ENCODE measurements around the gene BSN.
"Not testable (repeated sequence)": the region's sequence is repeated elsewhere in the genome, so short reads cannot be mapped to it uniquely, and the experiment has no call there.

Gene BSN

DNA sequence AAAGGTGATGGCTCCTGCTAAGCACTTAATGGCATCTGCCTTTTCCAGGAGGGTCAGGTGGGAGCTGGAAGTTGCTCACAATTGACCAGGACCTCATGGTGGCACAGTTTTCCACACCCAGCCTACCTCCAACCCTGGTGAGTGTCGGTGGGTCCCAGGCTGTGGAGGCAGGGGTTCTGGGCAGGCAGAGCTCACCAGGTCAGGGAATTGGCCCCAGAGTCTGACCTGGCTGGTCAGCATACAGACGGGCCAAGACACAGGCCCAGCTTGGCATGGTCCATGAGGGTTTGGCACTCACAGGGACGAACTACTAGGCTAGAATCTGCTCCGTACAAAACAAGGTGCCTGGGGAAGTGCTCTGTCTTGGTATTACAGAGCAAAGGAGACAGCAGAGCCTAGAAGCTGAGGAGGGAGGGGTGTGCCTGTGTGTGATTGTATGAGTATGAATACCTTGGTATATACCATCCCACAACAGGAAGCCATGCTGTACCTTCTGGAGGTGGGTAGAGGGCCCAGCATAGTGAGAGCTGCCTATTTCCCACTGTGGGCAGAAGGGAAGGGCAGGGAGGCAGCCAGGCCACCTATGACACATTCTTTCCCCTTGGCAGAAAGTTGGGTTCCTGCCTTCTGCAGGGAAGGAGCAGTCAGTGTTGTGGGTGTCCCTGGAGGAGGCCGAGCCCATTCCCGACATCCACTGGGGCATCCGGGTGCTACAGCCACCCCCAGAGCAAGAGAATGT, 126.4 kb downstream of the BSN start:
- DNase-seq: no peak

DNA sequence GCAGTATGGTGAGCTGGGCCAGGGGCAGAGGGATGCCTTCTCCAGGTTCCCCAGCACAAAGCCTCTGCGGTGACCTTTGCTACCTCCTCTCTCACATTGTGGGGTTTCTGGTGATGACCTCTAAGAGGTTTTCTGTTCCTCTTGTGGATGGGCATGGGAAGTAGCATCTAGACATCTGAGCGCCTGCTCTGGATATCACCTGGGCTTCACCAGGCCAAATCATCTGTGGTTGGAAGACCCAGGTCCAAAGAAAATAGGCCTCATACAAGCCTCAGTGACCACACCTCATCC, 126.9 kb downstream of the BSN start:
- no peak for DNase-seq

GRCh38 chr3:49681543-49681942, 127.3 kb downstream of the BSN start:
- no peak for DNase-seq

GRCh38 chr3:49683162-49683561, 128.9 kb downstream of the BSN start:
- DNase-seq: no peak

DNA sequence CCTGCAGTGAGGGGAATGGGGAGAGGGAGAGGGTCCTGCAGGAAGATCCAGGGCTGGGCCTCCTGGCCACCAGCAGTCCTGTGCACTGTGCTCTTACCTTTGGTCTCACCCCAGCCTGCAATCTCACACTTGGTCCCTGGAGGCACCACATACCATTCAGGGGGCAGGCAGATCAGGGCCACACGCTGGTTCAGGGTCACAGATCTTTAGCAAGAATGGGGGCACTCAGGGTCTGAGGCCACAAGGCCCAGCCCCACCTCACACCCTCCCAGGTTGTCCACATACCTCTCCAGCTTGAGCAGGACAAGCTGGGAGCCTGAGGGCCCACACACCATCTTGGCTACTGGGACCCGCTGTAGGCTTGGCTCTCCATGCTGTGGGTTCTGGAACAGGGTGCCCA, 130.2 kb downstream of the BSN start:
- DNase-seq: not testable (repeated sequence)

DNA sequence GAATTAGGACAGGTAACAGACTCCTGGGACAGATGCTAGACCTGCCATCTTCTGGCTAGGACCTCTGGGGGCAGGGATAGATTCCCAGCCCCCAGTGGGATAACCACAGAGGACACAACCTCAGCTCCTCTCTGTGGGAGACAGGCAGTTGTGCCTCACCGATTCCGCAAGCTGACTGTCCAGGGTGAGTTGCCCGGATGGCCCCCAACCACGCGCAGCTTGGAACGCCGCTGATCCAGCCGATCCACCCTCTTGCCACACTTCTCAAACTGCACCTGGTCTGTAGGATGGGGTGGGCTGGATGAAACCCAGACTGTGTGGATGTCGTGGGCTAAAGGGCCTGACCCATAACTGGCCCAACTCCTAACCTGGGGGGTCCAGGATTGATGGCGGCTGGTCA, 130.8 kb downstream of the BSN start:
- DNase-seq: not testable (repeated sequence)

- DNase-seq: not testable (repeated sequence)
These were observed 131.6 kb downstream of the BSN start for GRCh38 chr3:49685846-49686245.

GRCh38 chr3:49686346-49686745, 132.1 kb downstream of the BSN start:
- not testable (repeated sequence) for DNase-seq

DNA sequence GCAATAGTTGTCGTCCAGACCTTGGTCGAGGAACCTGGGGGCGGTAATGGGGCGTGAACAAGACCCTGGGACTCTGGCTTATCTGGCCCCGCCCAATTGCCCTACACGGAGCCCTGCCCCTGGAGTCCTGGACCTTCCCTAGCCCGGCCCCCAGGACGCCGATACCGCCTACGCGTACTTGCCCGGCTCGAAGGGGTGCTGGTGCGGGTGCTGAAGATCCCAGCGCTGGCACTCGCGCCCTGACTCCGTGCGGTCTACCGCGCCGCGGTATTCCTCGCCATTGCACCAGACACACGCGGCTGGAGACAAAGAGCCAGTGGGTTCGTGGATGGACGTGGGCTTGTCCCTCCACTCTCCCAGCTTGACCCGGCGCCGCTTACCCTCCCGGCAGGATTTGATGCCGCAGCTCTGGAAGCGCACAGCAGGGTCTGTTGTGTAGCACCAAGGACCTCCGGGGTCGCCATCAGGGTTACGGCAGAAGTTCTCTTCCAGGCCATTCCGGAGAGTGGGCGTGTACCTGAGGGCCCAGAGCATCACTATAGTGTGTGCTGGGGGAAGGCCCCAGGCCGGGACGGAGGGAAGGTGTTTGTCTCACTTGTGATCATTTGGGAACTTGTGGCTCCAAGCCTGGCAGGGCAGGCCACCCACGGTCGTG, 132.6 kb downstream of the BSN start:
- not testable (repeated sequence) for DNase-seq

DNA sequence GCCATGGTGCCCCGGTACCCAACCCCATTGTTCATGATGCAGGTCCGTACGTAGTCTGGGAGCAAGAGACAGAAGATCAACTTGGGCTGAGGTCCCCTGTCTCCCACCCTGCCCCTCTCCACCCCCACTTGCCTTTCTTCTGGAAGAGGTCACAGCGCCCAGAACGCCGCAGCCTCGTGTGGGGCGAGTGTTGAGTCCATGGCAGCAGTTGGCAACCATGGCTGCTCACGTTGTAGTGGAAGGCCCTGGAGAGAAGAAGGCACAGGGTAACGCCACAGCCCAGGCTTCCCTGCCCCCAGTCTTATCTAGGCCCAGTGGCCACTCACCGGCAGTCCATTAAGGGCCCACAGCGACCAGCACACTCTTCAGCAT, 133.1 kb downstream of the BSN start:
- not testable (repeated sequence) for DNase-seq

GRCh38 chr3:49688338-49689045, 134.2 kb downstream of the BSN start:
- not testable (repeated sequence) for DNase-seq

DNA sequence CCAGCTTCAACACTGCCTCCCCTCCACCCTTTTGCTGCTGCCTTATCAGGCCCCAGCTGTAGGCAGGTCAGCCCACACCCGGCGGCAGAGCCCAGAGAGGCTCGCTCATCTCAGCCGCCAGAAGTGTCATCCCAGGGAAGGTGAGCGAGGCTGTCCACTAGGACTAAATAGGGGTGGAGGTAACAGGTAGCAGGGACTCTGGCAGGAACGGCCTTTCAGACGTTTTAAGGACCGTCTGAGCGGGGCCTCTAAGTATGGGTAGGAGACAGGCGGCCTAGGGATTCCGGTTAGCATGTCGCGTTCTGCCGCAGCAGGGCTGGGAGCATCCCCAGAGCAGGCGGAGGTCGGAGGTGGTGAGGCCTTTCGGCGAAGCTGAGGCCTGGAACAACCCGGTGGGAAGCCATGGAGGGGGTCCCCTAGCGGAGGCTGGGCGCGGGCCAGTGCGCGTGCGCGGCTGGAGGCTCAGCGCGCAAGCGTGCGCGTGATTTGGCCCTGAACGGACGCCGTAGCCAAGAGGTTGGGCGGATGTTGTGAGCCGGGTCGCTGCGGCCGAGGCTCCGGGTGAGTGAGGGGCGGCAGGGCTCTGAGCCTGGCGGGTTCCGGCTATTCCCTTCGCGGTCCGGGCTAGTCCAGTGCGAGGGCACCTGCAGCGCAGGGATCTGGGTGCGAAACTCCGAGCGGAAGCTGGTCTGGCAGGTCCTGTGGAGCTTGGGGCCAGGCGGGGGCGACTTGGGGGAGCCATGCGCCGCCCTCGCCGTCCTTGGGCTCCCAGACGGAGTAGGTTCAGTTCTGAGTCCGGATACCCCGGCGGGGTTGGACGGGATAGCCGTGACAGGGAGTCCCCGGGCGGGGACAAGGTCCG, 135.0 kb downstream of the BSN start, which contains the start of the genes MST1 and RNF123:
TSS of gene MST1 (minus strand) at position 429 of the 862 bp plus-strand sequence. CDS start 783 bp downstream, outside the sequence.
TSS of gene RNF123 (plus strand) at position 512 of the 862 bp plus-strand sequence. CDS start 1,609 bp downstream, outside the sequence.
- DNase-seq: no peak

DNA sequence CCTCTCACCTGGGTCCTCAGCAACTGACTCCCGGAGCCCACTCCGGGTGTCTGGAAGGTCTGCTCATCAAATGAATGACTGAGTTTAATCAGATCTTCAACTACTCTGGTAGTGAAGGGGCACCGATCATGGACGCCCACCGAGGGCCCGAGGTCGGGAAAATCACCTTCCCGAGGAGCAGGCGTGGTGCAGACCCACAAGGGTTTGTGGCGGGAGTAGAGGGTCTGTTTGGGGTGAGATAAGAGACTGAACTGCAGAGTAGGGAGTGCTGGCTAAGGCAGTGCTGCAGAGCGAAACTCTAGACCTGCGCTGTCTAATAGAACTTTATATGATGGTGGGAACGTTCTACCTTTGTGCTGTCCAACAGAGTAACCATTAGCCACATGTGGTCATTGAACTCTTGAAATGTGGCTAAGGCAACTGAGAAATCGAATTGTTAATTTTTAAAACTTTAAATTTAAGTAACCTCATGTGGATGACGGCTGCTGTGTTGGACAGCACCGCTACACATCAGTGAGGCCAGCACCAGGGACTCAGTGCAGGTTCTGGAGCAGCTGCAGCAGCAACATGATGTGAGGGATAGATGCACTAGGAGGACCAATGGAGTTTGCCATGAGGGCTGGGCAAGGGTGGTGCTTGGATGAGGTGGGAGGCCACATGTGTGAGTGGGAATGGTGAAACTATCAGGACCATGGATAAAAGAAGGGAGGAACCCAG, 135.8 kb downstream of the BSN start:
- not testable (repeated sequence) for DNase-seq

- not testable (repeated sequence) for DNase-seq
These were observed 136.6 kb downstream of the BSN start for GRCh38 chr3:49690856-49691255.

DNA sequence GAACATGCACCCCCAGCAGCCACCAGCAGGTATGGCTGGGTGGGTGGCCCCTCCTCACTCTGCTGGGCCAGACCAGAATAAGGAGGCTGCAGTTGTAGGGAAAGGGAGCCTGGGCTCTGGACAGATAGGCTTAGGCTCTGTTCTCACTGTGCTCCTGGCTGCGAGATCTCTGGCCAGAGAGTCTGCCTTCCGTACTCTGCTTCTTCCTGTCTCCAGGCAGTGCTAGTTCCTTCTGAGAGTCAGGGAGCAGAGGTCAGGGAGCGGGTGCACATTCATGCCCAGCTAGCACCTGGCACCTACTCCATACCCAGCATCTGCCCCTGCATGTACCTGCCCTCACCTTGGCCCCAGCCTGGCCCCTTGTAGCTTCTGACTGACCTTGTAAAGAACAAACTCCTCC, 137.2 kb downstream of the BSN start:
- not testable (repeated sequence) for DNase-seq

DNA sequence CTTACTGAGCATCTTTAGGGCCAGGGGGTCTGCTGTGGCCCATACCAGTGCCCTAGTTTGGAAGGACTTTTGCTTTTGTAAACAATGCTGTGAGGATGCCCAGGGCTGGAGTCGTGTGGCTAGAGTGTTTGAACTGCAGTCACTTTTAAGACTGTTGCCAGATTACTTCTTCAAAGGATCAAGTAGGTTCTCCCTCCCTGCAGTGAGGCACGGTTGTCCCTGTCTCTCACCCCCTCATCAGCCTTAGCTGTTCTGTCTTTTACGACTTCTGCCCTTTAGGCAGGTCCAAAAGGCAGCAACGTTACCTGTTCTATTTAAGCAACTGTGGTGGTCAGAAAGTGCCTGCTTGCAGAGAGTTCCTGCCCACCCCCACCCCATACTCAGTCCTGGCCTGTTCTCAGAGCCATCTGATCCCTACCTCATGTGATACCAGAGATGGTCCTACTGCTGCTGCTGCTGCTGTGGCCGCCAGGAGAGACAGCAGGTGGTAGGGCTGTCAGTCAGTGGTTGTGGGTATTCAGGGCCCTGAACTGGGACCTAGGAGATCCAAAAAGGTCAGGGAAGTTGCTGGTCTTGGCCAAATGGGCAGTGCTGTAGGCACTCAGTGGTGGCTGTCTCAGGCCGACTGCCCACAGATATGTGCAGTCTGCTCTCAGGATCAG, 140.3 kb downstream of the BSN start:
- DNase-seq: not testable (repeated sequence)

DNA sequence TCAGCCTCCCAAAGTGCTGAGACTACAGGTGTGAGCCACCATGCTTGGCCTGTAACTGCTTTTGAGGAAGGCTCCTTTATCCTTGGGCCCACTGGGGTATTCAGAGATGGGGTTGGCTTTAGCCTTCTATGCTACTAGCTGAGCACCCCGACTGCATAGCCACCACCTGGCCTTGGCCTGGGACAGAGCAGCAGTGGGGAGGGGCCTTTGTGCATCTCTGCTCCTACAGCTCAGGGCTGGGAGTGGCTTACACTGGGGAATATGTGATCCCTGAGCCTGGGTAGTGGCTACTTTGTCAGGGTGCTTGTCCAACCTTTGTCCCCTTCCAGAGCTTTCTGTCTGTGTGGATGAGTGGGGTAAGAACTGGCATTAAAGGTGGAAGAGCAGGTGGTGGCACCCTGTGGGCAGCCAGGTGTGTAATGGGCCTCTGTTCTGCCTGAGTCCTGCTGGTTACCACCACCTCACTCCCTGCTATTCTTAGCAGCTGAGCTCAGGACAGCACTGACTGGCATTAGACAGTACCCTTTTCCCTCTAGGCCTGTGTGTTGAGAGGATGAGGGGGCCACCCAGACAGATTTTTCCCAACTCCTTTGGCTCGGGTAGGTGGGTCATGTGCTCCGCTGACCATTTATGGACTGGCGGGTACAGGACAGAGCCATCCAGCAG, 141.2 kb downstream of the BSN start:
- not testable (repeated sequence) for DNase-seq

DNA sequence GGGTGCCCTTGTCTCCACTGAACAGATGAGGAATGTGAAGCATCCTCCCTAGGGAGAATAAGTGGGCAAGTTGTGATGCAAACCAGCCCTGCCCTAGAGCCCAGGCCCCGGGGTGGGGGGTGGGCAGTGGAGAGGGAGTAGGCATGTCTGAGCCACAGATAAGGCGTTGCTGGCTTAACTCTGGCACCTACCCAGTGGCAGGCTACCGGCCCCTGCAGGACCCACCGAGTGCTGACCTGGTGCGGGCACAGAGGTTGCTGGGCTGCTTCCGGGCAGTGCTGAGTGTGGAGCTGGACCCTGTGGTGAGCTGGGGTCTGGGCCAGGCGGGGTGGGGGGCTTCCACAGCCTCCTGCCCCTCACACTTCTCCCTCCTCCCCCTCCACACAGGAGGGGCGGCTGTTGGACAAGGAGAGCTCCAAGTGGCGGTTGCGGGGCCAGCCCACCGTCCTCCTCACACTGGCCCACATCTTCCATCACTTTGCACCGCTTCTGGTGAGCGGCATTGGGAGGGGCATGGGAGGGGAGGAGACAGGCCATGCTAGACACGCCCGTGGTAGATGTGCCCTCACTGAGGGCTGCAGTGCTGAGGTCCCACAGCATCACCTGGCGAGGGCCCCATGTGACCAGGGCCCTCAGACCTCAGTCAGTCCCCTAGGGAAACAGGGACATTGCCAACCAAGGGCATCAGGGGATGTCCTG, 145.2 kb downstream of the BSN start:
- no peak for DNase-seq

DNA sequence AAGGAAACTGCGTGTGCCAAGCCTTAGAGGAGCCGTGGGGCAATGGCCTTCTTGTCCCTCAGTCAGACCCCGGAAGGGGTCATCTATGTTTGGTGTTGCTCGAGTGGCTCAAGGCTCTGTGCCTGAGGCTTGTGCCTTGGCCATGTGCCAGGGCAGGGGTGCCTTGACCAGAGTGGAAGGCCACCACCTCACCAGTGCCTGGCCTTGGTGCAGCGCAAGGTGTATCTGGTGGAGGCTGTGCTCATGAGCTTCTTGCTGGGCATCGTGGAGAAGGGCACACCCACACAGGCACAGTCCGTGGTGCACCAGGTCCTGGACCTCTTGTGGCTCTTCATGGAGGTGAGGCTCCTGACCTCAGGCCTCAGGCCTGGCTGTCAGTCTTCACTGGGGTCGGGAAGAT, 145.7 kb downstream of the BSN start:
- DNase-seq: no peak

- DNase-seq: no peak
These were observed 146.3 kb downstream of the BSN start for GRCh38 chr3:49700453-49701128.
